ENCODE measurements around the gene RAMACL. TPM values are rescaled to one million over a fixed set of nuclear protein-coding genes. Genes with fewer than 3 reads are reported as not detected.
A peak's percentile ranks its signal among the peaks of the same experiment; 100 is the strongest.
"Not testable (repeated sequence)": the region's sequence is repeated elsewhere in the genome, so short reads cannot be mapped to it uniquely, and the experiment has no call there.

Gene RAMACL
- 1.7 and 3.6 TPM in 2 replicates for total RNA-seq (2014; rRNA removed; shearing (Covaris generic); ENCODE audit: low replicate concordance)

GRCh38 chr6:166586424-166587156, at the start of gene RAMACL:
Gene RAMACL, minus strand, starts transcription at chr6:166586678. Its CDS starts 201 bp downstream, at chr6:166586477.
- Histone ChIP-seq H4K20me1 (ENCODE audit: insufficient read depth, low read depth, low read length) (no peaks in the 10 kb centered on the region), H3K4me3 (ENCODE audit: low read length) (peak within 1 kb of the TSS; percentile 3; the same call in 1 of the 2 replicates), H3K79me2 (ENCODE audit: low read length) (no peaks in the 10 kb centered on the region), H3K27me3 (ENCODE audit: low read length) (no peaks in the 10 kb centered on the region), H2AFZ (ENCODE audit: low read length) (peak within 1 kb of the TSS; percentile 52; the same call in 1 of the 2 replicates), H3K4me2 (ENCODE audit: low read depth, low read length, poor library complexity, severe bottlenecking) (peak within 1 kb of the TSS; percentile 74), H3K27ac (ENCODE audit: low read length) (peak within 1 kb of the TSS; percentile 96), H3K4me1 (ENCODE audit: low read length) (peaks cover 64% of the 10 kb centered on the region), H3K36me3 (ENCODE audit: insufficient read depth, low read length) (no peaks in the 10 kb centered on the region), H3K9ac (ENCODE audit: low read length) (peak within 1 kb of the TSS; percentile 40), H3K9me2 (replicated peaks; ENCODE audit: insufficient read depth, low read length) (no peaks in the 10 kb centered on the region), H3K9me3 (ENCODE audit: low read length) (no peaks in the 10 kb centered on the region)
- DNase-seq = peak; percentile 87

DNA sequence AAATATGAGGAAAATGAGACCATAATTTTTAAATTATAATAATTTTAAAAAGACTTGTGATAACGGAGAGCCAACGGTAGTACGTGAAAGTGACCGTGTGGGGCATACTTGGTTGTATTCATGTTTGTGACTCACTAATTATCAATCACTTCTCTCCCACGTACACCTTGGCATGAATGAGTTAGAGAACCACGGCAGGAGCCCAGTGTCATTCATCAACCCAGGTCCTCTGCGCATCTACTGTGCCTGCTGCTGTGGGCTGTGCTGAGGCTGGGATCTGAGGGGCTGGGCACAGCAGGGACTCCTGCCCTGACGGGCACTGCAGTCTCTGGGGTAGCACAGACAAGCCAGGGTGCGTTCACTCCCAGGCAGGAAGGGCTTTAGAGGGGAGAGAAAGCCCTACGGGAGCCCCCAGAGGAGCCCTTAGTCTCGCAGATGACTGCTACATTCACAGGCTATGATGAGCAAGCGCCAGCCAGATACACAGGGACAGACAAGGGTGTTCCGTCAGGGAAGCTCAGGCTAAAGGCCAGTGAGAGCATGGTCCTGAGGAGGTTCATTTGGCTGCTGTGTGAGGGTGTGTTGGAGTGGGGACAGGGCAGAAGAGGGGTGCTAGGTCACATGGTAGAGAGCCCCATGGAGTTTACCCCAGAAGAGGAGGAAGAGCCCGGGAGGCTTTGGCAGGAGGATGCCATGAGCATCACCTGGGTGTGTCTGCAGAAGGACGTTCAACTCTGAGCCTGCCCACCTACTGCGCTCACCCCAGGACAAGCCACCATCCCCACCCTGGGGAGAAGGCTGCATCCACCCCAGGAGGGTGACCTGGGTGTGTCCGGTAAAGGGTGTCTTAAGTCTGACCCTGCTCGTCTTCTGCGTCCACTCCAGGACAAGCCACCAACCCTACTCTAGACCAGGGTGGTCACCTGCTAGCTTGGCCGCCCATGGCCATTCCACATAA, 48.8 kb upstream of the RAMACL start:
- no peaks in the 10 kb centered on the region for H3K9me2 ChIP-seq (replicated peaks; ENCODE audit: insufficient read depth, low read length)
- no peak overlapping the region for H3K27ac ChIP-seq (ENCODE audit: low read length)
- H4K20me1 ChIP-seq (ENCODE audit: insufficient read depth, low read depth, low read length) = no peaks in the 10 kb centered on the region
- H3K27me3 ChIP-seq (ENCODE audit: low read length) = peaks cover 3% of the 10 kb centered on the region; the same call in 1 of the 2 replicates
- no peaks in the 10 kb centered on the region for H3K36me3 ChIP-seq (ENCODE audit: insufficient read depth, low read length)
- H3K79me2 ChIP-seq (ENCODE audit: low read length) = no peaks in the 10 kb centered on the region
- H3K9ac ChIP-seq (ENCODE audit: low read length) = no peak overlapping the region; the same call in 1 of the 2 replicates
- H3K9me3 ChIP-seq (ENCODE audit: low read length) = no peaks in the 10 kb centered on the region
- no peak overlapping the region for H3K4me2 ChIP-seq (ENCODE audit: low read depth, low read length, poor library complexity, severe bottlenecking)
- no peak for DNase-seq
- no peak overlapping the region for H2AFZ ChIP-seq (ENCODE audit: low read length)
- H3K4me3 ChIP-seq (ENCODE audit: low read length) = no peak overlapping the region
- H3K4me1 ChIP-seq (ENCODE audit: low read length) = peaks cover 84% of the 10 kb centered on the region

DNA sequence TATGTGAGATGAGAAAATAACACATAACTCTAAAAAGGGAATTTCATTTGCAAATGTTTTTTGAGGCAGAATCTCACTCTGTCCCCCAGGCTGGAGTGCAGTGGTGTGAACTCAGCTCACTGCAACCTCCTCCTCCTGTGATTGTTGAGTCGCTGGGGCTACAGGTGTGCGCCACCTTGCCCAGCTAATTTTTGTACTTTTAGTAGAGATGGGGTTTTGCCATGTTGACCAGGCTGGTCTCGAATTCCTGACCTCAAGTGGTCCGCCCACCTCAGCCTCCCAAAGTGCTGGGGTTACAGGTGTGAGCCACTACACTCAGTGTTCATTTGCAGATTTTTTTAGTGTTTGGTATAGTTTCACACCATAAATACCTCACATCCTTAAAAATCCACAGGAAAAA, 48.1 kb upstream of the RAMACL start:
- H3K4me3 ChIP-seq (ENCODE audit: low read length); H3K9me2 ChIP-seq (replicated peaks; ENCODE audit: insufficient read depth, low read length); H3K79me2 ChIP-seq (ENCODE audit: low read length); H3K4me2 ChIP-seq (ENCODE audit: low read depth, low read length, poor library complexity, severe bottlenecking); H3K27me3 ChIP-seq (ENCODE audit: low read length); DNase-seq; H3K27ac ChIP-seq (ENCODE audit: low read length); H3K9ac ChIP-seq (ENCODE audit: low read length); H2AFZ ChIP-seq (ENCODE audit: low read length); H3K9me3 ChIP-seq (ENCODE audit: low read length); H3K36me3 ChIP-seq (ENCODE audit: insufficient read depth, low read length); H4K20me1 ChIP-seq (ENCODE audit: insufficient read depth, low read depth, low read length): not testable (repeated sequence)
- peaks cover 86% of the 10 kb centered on the region for H3K4me1 ChIP-seq (ENCODE audit: low read length)

DNA sequence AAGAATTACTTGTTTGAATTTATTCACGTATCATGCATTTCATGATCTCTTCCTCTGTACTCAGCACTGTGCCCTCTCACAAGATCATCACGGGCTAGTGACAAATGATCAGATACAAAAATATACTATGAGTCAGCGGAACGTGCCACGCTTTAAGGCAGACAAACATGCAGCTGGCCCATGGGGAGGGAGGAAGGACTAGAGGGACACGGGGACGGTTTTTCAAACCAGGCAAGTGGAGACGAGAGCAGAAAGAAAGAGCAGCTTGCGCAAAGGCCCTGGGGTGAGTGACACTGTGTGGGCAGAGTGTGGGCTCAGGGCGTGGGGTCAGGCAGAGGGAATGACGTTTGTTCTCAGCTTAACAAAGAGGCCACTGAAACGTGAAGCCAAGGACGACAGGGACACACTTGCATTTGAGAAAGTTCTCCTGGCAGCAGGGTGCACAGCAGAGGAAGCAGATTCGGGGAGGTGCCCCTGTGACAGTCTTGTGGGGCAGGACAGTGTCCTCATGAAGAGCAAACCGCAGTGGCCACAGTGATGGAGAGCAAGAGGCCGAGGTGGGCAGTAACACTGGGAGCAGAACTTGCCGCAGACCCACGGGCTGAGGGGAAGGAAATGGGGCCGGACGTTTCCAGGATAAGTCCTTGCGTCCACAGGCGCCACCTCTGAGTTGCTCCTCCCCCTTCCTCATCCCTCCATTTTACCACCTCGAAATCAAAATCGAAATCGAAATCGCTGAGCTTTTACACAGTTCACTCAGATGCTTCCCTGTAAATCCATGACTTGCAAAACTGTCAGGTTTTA, 47.5 kb upstream of the RAMACL start:
- Histone ChIP-seq H3K9me3 (ENCODE audit: low read length) (no peaks in the 10 kb centered on the region), H4K20me1 (ENCODE audit: insufficient read depth, low read depth, low read length) (no peaks in the 10 kb centered on the region), H3K27ac (ENCODE audit: low read length) (peak overlapping the region; percentile 72), H3K9ac (ENCODE audit: low read length) (no peak overlapping the region), H3K4me1 (ENCODE audit: low read length) (peaks cover 86% of the 10 kb centered on the region), H3K27me3 (ENCODE audit: low read length) (peaks cover 3% of the 10 kb centered on the region; the same call in 1 of the 2 replicates), H3K9me2 (replicated peaks; ENCODE audit: insufficient read depth, low read length) (no peaks in the 10 kb centered on the region), H2AFZ (ENCODE audit: low read length) (no peak overlapping the region), H3K4me2 (ENCODE audit: low read depth, low read length, poor library complexity, severe bottlenecking) (peak overlapping the region; percentile 31), H3K79me2 (ENCODE audit: low read length) (no peaks in the 10 kb centered on the region), H3K36me3 (ENCODE audit: insufficient read depth, low read length) (no peaks in the 10 kb centered on the region), H3K4me3 (ENCODE audit: low read length) (no peak overlapping the region)
- peak; percentile 75 for DNase-seq

DNA sequence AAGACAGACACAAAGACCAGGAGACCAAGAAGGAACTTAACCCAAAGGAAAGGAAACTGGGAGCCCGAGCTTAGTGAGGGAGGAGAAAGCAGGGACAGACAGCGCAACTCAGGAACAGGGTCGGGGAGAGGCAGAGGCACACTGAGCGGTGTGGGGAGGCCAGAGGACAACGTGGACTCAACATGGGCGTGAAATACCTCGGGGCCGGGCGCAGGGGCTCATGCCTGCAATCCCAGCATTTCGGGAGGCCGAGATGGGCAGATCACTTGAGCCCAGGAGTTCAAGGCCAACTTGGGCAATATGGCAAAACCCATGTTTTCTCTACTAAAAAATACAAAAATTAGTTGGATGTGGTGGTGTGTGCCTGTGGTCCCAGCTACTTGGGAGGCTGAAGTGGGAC, 46.3 kb upstream of the RAMACL start:
- Histone ChIP-seq H3K79me2 (ENCODE audit: low read length) (no peaks in the 10 kb centered on the region), H3K4me2 (ENCODE audit: low read depth, low read length, poor library complexity, severe bottlenecking) (no peak overlapping the region), H4K20me1 (ENCODE audit: insufficient read depth, low read depth, low read length) (no peaks in the 10 kb centered on the region), H3K36me3 (ENCODE audit: insufficient read depth, low read length) (no peaks in the 10 kb centered on the region), H3K4me3 (ENCODE audit: low read length) (no peak overlapping the region), H3K9ac (ENCODE audit: low read length) (no peak overlapping the region), H3K9me3 (ENCODE audit: low read length) (no peaks in the 10 kb centered on the region), H3K9me2 (replicated peaks; ENCODE audit: insufficient read depth, low read length) (no peaks in the 10 kb centered on the region), H3K27ac (ENCODE audit: low read length) (peak overlapping the region; percentile 72), H3K4me1 (ENCODE audit: low read length) (peaks cover 86% of the 10 kb centered on the region), H2AFZ (ENCODE audit: low read length) (no peak overlapping the region), H3K27me3 (ENCODE audit: low read length) (peaks cover 2% of the 10 kb centered on the region; the same call in 1 of the 2 replicates)
- no peak for DNase-seq

- Histone ChIP-seq H3K9me3 (ENCODE audit: low read length) (no peaks in the 10 kb centered on the region), H3K27ac (ENCODE audit: low read length) (peak overlapping the region; percentile 22; the same call in 1 of the 2 replicates), H3K9me2 (replicated peaks; ENCODE audit: insufficient read depth, low read length) (no peaks in the 10 kb centered on the region), H2AFZ (ENCODE audit: low read length) (no peak overlapping the region), H3K79me2 (ENCODE audit: low read length) (no peaks in the 10 kb centered on the region), H4K20me1 (ENCODE audit: insufficient read depth, low read depth, low read length) (no peaks in the 10 kb centered on the region), H3K27me3 (ENCODE audit: low read length) (no peaks in the 10 kb centered on the region), H3K4me2 (ENCODE audit: low read depth, low read length, poor library complexity, severe bottlenecking) (no peak overlapping the region), H3K9ac (ENCODE audit: low read length) (no peak overlapping the region), H3K36me3 (ENCODE audit: insufficient read depth, low read length) (no peaks in the 10 kb centered on the region), H3K4me1 (ENCODE audit: low read length) (peaks cover 83% of the 10 kb centered on the region), H3K4me3 (ENCODE audit: low read length) (no peak overlapping the region)
- DNase-seq = no peak
Observed at GRCh38 chr6:166630462-166630861, 44.0 kb upstream of the RAMACL start.

DNA sequence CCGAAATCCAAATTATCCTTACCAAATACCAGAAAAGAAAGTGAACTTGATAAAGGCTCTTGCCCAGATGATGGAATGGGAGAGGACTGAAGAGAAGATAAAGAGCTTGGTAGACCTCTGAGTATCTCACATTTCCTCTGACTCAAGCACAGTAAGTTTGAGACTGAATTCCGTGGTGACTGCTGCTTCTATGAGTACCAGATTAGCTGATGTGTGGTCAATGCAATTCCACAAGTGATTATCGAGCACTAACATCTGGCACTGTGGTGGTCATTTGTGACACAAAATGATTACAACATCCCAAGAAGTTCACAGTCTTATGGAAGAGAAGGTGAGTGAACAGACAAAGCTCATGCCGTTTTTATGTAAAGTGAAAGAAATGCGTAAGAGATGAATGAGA, 43.1 kb upstream of the RAMACL start:
- Histone ChIP-seq H3K4me2 (ENCODE audit: low read depth, low read length, poor library complexity, severe bottlenecking) (no peak overlapping the region), H3K4me1 (ENCODE audit: low read length) (peaks cover 77% of the 10 kb centered on the region), H3K9ac (ENCODE audit: low read length) (no peak overlapping the region), H4K20me1 (ENCODE audit: insufficient read depth, low read depth, low read length) (no peaks in the 10 kb centered on the region), H3K9me3 (ENCODE audit: low read length) (no peaks in the 10 kb centered on the region), H3K79me2 (ENCODE audit: low read length) (no peaks in the 10 kb centered on the region), H3K27ac (ENCODE audit: low read length) (no peak overlapping the region), H3K36me3 (ENCODE audit: insufficient read depth, low read length) (no peaks in the 10 kb centered on the region), H3K9me2 (replicated peaks; ENCODE audit: insufficient read depth, low read length) (no peaks in the 10 kb centered on the region), H3K4me3 (ENCODE audit: low read length) (no peak overlapping the region), H2AFZ (ENCODE audit: low read length) (no peak overlapping the region), H3K27me3 (ENCODE audit: low read length) (no peaks in the 10 kb centered on the region)
- no peak for DNase-seq

Data from Karpas-422 (cell line).